Inflammatory macrophage treated with lipopolysaccharide for 1 hour (primary cell): ENCODE measurements around the gene AVPI1.
"Not testable (repeated sequence)": the region's sequence is repeated elsewhere in the genome, so short reads cannot be mapped to it uniquely, and the experiment has no call there.

ENCODE experiments used
- DNase-seq, 2 donors: peaks; one replicate each; pipeline ENCODE4 v3.0.0-alpha.2; 2020 to 2022

AVPI1 gene

DNA sequence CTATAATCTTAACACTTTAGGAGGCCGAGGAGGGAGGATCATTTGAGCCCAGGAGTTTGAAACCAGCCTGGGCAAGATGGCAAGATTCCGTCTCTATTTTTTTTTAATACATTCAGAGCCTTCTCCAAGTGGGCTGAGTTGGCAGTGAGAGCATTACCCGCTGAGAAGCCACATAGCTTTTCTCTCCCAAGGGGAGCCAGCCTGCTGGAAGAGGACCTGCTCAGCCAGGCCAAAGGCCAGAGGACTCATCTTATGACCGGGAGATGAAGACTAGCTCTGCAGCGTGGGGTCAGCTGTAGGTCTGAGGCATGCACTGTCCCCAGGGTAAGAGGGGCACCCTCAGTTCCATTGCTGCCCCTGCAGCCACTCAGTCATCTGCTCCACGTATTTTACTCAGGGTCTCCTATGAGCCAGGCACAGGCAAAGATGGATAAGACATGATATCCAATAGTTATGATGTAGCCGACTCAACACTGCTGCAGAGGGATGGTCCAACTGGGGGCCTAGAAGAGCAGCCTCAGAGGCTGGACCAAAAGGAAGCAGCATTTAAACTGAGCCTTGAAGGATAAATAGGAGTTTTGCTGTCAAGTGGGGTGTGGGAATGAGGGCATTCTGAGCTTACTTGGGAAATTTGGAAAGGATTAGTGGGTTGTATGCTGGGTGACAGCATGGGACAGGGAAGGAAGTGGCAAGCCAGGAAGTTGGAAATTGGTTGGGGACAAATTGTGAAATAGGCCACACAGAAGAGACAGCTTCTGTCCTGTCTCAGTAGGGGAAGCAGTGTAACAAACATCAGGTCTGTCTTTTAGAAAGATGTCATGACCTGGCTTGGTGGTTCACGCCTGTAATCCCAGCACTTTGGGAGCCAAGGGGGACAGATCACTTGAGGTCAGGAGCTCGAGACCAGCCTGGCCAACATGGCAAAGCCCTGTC lies 24.9 kb upstream of the AVPI1 start:
- DNase-seq: peak; percentile 37 to 62

GRCh38 chr10:97708976-97709946 lies 22.2 kb upstream of the AVPI1 start:
- DNase-seq: peak; percentile 41 to 84

- DNase-seq: no peak
These were observed 21.1 kb upstream of the AVPI1 start for GRCh38 chr10:97708167-97708566.

DNA sequence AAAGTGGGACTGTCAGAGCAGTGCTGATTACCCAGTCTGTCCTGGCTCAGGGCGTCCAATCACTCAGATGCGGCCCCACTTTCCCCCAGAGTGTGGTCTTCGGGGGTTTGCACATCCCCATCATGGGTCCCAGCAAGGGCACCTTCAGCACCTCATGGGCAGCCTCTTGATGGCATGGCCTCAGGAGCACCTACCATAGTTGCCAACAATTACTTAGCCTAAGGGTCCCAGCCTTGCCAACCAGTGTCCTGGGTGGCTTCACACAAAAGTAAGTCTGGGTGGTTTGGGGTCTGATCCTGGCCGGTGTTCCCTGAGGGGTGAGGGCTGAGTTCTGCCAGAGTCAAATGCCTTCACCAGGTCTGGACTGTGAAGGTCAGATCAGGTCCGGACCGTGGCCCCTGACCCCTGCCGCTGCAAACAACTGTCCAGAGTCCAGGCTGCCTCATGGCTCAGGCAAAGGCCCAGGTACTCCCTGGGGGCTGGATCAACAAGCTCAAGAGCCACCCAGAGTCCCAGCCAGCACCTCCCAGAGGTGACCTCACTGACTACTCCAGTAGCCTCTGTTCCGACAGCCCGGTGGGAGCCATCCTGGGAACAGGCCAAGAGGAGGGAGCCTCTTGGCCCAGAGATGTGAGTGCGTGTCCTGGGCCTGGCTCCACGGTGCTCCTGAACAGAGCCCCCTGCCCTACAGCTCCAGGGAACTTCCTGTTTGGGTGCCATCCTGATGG lies 20.3 kb upstream of the AVPI1 start:
- no peak for DNase-seq

DNA sequence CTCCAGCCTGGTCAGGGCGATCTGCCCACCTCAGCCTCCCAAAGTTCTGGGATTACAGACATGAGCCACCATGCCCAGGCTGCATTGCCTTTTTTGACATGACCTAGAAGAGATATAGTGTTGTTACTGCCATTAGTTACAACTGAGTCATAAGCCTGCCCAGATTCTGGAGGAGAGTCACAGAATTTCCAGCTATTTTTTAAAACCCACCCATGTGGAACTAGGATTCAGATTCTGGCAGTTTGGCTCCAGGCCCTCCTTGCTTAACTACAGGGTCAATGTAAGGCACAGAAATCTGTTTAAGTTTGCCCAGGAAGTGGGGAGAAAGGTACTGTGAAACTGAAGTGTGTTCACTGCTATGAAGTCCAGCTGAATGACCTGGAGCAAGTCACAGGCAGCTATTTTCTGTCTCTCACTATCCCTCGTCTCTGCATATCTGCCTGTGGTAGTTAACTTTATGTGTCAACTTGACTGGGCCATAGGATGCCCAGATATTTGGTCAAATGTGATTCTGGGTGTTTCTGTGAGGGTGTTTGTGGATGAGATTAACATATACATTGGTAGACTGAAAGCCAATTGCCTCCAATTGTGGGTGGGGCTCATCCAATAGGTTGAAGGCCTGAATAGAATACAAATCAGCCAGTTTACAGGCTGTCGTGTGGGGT lies 18.1 kb upstream of the AVPI1 start:
- DNase-seq: no peak

GRCh38 chr10:97704341-97704740 lies 17.3 kb upstream of the AVPI1 start:
- no peak for DNase-seq

DNA sequence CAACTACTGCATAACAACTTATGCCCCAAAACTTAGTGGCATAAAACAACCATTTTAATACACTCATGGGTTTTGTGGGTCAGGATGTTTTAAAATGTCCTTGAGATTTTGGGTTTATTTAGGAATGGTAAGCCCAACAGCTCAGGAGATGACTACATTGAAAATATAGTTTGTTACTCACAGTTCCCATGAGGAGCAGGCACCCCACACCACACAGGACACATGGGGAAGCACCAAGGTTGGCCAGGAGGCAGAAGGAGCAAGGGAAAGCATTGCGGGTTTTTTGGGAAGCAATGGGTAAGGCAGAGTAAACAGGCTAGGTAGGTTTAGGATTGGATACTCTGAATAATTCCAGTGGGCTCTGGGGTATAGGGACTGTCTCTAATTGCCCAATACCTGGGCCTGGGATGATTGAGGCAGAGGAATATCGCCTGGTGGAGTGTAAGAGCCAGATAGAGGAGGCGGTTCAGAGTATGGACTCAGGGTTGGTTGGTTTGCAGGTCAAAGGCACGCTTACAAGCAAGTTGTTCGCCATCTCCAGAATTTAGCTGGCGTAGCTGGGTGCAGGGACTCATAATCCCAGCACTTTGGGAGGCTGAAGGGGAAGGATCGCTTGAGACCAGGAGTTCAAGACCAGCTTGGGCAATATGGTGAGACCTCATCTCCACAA lies 16.5 kb upstream of the AVPI1 start:
- no peak for DNase-seq

GRCh38 chr10:97701438-97702069 lies 14.5 kb upstream of the AVPI1 start:
- DNase-seq: peak; percentile 67 to 89

DNA sequence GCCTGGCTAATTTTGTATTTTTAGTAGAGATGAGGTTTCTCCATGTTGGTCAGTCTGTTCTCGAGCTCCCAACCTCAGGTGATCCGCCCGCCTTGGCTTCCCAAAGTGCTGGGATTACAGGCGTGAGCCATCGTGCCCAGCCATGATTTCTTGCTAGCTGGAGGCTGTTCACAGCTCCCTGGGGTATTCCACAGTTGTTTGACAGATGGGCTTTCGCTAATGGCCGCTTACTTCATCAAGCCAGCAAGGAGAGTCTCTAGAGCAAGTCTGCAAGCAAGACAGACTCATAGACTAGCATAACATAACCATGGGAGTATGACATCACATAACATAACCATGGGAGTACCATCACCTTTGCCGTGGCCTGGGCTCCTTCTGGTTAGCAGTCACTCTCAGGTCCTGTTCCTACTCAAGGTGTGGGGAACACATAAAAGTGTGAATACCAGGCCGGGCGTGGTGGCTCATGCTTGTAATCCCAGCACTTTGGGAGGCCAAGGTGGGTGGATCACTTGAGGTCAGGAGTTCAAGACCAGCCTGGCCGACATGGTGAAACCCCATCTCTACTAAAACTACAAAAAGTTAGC lies 11.1 kb upstream of the AVPI1 start:
- not testable (repeated sequence) for DNase-seq

- peak; percentile 50 to 55 for DNase-seq
These were observed 3.1 kb upstream of the AVPI1 start for GRCh38 chr10:97690133-97690532.

GRCh38 chr10:97689559-97690020 lies 2.5 kb upstream of the AVPI1 start:
- peak; percentile 95 to 100 for DNase-seq

GRCh38 chr10:97687785-97688781 lies 1.0 kb upstream of the AVPI1 start:
- peak; percentile 70 to 95 for DNase-seq

DNA sequence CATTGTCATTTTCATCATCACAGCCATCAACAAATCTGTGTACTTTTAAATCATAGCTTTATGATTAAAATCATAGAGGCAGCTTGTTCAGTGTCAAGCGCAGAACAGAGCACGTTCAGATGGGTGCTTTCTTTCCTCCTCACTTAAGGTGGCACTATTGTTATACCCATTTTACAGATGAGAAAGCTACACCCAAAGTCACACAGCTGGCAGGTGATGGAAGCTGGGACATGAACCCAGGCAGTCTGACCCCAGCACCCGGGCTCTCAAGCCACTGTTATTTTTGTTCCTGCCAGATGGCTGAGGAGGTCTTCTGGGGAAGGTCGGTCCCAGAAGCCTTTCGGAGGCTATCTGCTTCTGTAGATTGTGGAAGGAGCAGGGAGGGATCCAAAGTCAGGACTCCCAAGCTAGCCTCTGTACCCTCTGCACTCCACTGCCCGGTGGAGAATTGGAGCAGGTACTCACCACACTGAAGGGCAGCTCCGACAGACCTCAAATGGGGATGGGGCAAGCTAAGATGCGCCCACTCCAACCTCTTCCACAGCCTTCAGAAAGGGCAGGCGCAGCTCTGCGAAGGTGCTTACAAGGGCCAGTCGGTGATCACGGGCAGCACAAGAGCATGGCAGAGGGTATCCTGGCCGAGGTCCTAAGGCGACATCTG lies 610 bp downstream of the AVPI1 start:
- peak in 1 of 2 donors; percentile 14 for DNase-seq

GRCh38 chr10:97685395-97685958 lies 1.6 kb downstream of the AVPI1 start:
- DNase-seq: peak; percentile 54 to 58

DNA sequence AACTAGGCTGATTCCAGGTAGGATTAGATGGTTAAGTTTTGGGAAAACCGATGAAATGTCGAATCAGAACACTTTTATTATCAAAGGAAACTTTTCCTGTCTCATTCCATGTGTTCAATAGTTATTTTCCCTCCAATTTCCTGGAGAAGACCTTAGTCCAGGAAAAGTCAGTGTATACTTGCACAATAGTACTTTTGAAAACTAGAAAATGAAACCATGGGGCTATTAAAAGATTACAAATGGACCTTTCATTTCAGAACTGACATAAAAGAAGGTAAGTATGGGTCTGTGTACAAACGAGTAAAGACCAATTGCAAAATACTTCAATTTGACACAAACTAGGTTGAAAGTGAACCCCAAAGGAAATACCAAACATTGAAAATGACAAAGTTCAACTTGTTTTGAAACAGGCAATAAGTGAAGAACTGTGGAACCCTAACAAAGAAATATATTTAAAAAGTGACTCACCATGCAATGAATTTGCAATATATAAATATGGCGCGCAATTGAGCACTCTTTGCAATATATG lies 2.1 kb downstream of the AVPI1 start:
- DNase-seq: peak; percentile 16 to 31

GRCh38 chr10:97684368-97684713 lies 2.7 kb downstream of the AVPI1 start:
- DNase-seq: not testable (repeated sequence)

- peak; percentile 68 to 76 for DNase-seq
These were observed 3.3 kb downstream of the AVPI1 start for GRCh38 chr10:97683556-97684367.
